Endothelial cell of umbilical vein (primary cell): Measurements from ENCODE around the gene PFKP. TPM values are rescaled to one million over a fixed set of nuclear protein-coding genes. Genes with fewer than 3 reads are reported as not detected.

Experiments
- BruUV-seq: library from RNA; stranded (reverse); fragments of 400-500 nt; replicated peaks from 2 replicates; lab custom pipeline; 2021; lab: Mats Ljungman, UMichigan
- CTCF ChIA-PET: fragments of 300-600, 350-600 bp; sonication (Branson Sonifier 250); formaldehyde crosslinking; loops from one replicate; lab custom pipeline; 2021; ENCODE audit warnings: antibody characterized with exemption, inconsistent platforms; lab: Charles Lee
- POLR2A ChIA-PET: fragments of 300-600, 350-600 bp; sonication (Branson Sonifier 250); formaldehyde crosslinking; loops from one replicate; lab custom pipeline; 2021; ENCODE audit warnings: antibody characterized with exemption, inconsistent platforms; lab: Charles Lee
- DNase-seq: peaks from one replicate; pipeline ENCODE4 v3.0.0-alpha.2; 2011; ENCODE audit warnings: low read depth, low spot score
- FAIRE-seq: peaks from 2 replicates; lab custom pipeline; 2011; peaks lifted over from hg19 to GRCh38; lab: Jason Lieb, UNC
- H2AFZ ChIP-seq: 2 replicates; pipeline ENCODE4 v1.6.0; 2012; ENCODE audit warnings: low read depth, low read length, control low read depth, inconsistent platforms
- H3K27ac ChIP-seq: 2 replicates; pipeline ENCODE4 v1.5.1; 2011; ENCODE audit warnings: low read depth, mild to moderate bottlenecking, control low read depth, low read length, moderate library complexity; ENCODE audit not compliant: insufficient read depth
- H3K27me3 ChIP-seq, 2 experiments: 2 replicates each; pipeline versions ENCODE4 v1.6.0 to v1.6.1; 2011; ENCODE audit warnings: low read length in 2 of 2, mixed read lengths in 1 of 2; ENCODE audit not compliant: control insufficient read depth in 2 of 2, insufficient read depth in 2 of 2
- H3K36me3 ChIP-seq, 2 experiments: 2 replicates in 1 of 2; 3 replicates in 1 of 2; pipeline ENCODE4 v1.5.1; 2011; ENCODE audit warnings: low read length in 2 of 2, mild to moderate bottlenecking in 1 of 2, moderate library complexity in 1 of 2; ENCODE audit not compliant: control insufficient read depth in 2 of 2, insufficient read depth in 2 of 2; ENCODE audit errors: extremely low read depth in 1 of 2
- H3K4me1 ChIP-seq: 3 replicates; pipeline ENCODE4 v1.5.1; 2011; ENCODE audit warnings: mild to moderate bottlenecking, low read length; ENCODE audit not compliant: control insufficient read depth, insufficient read depth; ENCODE audit errors: extremely low read depth
- H3K4me2 ChIP-seq: 2 replicates; pipeline ENCODE4 v1.6.1; 2011; ENCODE audit warnings: low read length, control low read depth, mixed read lengths; ENCODE audit not compliant: insufficient read depth
- H3K4me3 ChIP-seq, 3 experiments: fragments of 200-600 bp in 1 of 3; sonication (generic), shearing (Covaris generic) in 1 of 3; replicated peaks in 1 of 3; 2 replicates each; pipeline ENCODE4 v1.5.1; 2011 to 2016; ENCODE audit warnings: control low read depth in 3 of 3, low read length in 3 of 3, mild to moderate bottlenecking in 2 of 3, inconsistent platforms in 1 of 3, low read depth in 1 of 3, moderate library complexity in 1 of 3; ENCODE audit not compliant: insufficient read depth in 1 of 3
- H3K79me2 ChIP-seq: 2 replicates; pipeline ENCODE4 v1.6.0; 2012; ENCODE audit warnings: low read length, inconsistent platforms; ENCODE audit not compliant: control insufficient read depth, insufficient read depth
- H3K9ac ChIP-seq: replicated peaks from 2 replicates; pipeline ENCODE3; 2011; ENCODE audit warnings: low read length, control low read depth; ENCODE audit not compliant: insufficient read depth; ENCODE audit errors: extremely low read depth
- H3K9me1 ChIP-seq: replicated peaks from 3 replicates; pipeline ENCODE4 v1.6.0; 2011; ENCODE audit warnings: mild to moderate bottlenecking, low read length; ENCODE audit not compliant: control insufficient read depth, insufficient read depth; ENCODE audit errors: extremely low read depth
- H3K9me3 ChIP-seq: replicated peaks from 2 replicates; pipeline ENCODE4 v1.5.1; 2012; ENCODE audit warnings: low read length, inconsistent platforms; ENCODE audit not compliant: control insufficient read depth, insufficient read depth
- H4K20me1 ChIP-seq: replicated peaks from 2 replicates; pipeline ENCODE3; 2011; ENCODE audit warnings: mild to moderate bottlenecking, low read length; ENCODE audit not compliant: control insufficient read depth, insufficient read depth; ENCODE audit errors: extremely low read depth
- EZH2 ChIP-seq: IDR thresholded peaks from 2 replicates; pipeline ENCODE4 v1.6.1; 2012; ENCODE audit warnings: borderline replicate concordance, low read depth, mild to moderate bottlenecking, moderate library complexity, low read length, inconsistent platforms; ENCODE audit not compliant: severe bottlenecking
- FOS ChIP-seq: IDR thresholded peaks from 2 replicates; pipeline ENCODE4 v1.6.1; 2011; ENCODE audit warnings: mild to moderate bottlenecking, low read length, moderate library complexity, borderline replicate concordance; ENCODE audit not compliant: insufficient read depth
- GATA2 ChIP-seq: IDR thresholded peaks from 2 replicates; pipeline ENCODE4 v1.7.0; 2011; ENCODE audit warnings: low read depth, mild to moderate bottlenecking, moderate library complexity, mixed read lengths, low read length; ENCODE audit not compliant: insufficient read length, insufficient read depth
- JUN ChIP-seq: IDR thresholded peaks from 2 replicates; pipeline ENCODE4 v1.6.1; 2011; ENCODE audit warnings: borderline replicate concordance, low read depth; ENCODE audit not compliant: insufficient read length, insufficient read depth
- MAX ChIP-seq: IDR thresholded peaks from 2 replicates; pipeline ENCODE4 v1.6.1; 2011; ENCODE audit not compliant: insufficient read depth, insufficient read length
- MYC ChIP-seq: IDR thresholded peaks from one replicate; pipeline ENCODE4 v1.6.1; 2011; ENCODE audit warnings: mild to moderate bottlenecking, low read depth, low read length
- POLR2A ChIP-seq: IDR thresholded peaks from 2 replicates; pipeline ENCODE4 v1.6.1; 2012; ENCODE audit warnings: low read depth, mild to moderate bottlenecking, control low read depth, low read length
- POLR2AphosphoS5 ChIP-seq: IDR thresholded peaks from 2 replicates; pipeline ENCODE4 v1.6.1; 2012; ENCODE audit warnings: low read depth, mild to moderate bottlenecking, control low read depth, low read length, moderate library complexity; ENCODE audit not compliant: insufficient read depth
- dilution Hi-C: fragments of 300-500 bp; cut with MboI; formaldehyde crosslinking; loops from one replicate; pipeline ENCODE4 v1.15.0; 2019; ENCODE audit warnings: low sequenced_read_pairs; ENCODE audit not compliant: extremely low pct_ligation_motif_present
- intact Hi-C: fragments of 100-400 bp; cut with micrococcal nuclease; formaldehyde crosslinking; loops from one replicate; pipeline ENCODE4 v1.10.0; 2022
- polyA plus RNA-seq, 4 experiments: library from polyadenylated mRNA; depleted of rRNA in 3 of 4; stranded (reverse) in 3 of 4; unstranded in 1 of 4; fragments of >200 nt; gene quantifications; 2 replicates each; pipeline versions ENCODE4 v1.2.1 to v1.2.3, GENCODE V29; 2011 to 2012; ENCODE audit warnings: missing spikeins in 1 of 4
- total RNA-seq: library from RNA; stranded (reverse); gene quantifications from 2 replicates; pipeline ENCODE4 v1.2.3, GENCODE V29; 2021
- TF ChIP-seq, protein P1 (sequence below), 2 donors: IDR thresholded peaks; 1 replicate in 1 of 2; 2 replicates in 1 of 2; pipeline ENCODE4 v1.5.1; 2011; ENCODE audit warnings: low read length in 2 of 2, mild to moderate bottlenecking in 2 of 2, moderate library complexity in 2 of 2, control low read depth in 1 of 2, inconsistent platforms in 1 of 2, low read depth in 1 of 2; ENCODE audit not compliant: insufficient read depth in 1 of 2; ENCODE audit errors: extremely low read depth in 1 of 2

The PFKP gene
- total and polyA plus RNA-seq, 2 donors (not counting 3 experiments of a cell fraction or from before 2014, with no cell fraction given): 185 to 359 TPM

DNA sequence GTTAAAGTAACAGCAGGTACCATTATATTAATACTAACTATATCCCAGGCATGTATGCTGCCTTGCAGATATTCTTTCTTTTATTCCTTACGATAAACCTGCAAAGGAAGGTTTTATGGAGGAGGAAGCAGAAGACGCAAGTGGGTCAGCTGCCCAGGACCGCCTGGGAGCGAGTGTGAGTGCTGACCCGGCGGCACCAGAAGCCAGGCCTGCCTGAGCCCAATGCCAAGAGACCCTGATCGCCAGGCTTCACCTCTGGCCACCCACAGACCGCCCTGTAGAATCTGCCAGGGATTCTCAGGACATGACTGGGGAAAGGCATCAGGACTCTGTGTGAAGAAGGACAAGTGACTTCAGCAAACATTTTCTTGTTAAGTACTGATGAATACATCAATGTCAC lies 78.9 kb downstream of the PFKP start:
- FAIRE-seq (no peak), DNase-seq (no peak)
- BruUV-seq: no TSS peak
- Histone ChIP-seq H3K9ac (no peak overlapping the region), H3K4me1 (no peaks in the 10 kb centered on the region), H3K4me2 (no peak overlapping the region), H3K27ac (no peak overlapping the region), H3K79me2 (no peaks in the 10 kb centered on the region), H3K4me3 (no peak overlapping the region), H4K20me1 (no peaks in the 10 kb centered on the region), H3K9me1 (no peaks in the 10 kb centered on the region), H3K27me3 (no peaks in the 10 kb centered on the region), H2AFZ (no peak overlapping the region), H3K9me3 (no peaks in the 10 kb centered on the region), H3K36me3 (peaks cover 42 to 63% of the 10 kb centered on the region in 2 experiments)
- intact Hi-C loops: no loop called here
- dilution Hi-C loops: no loop called here
- TF ChIP-seq POLR2A (no peak), GATA2 (no peak), POLR2AphosphoS5 (no peak), FOS (no peak), EZH2 (no peak), MYC (no peak), MAX (no peak), JUN (no peak)
- TF ChIP-seq, protein P1, sequence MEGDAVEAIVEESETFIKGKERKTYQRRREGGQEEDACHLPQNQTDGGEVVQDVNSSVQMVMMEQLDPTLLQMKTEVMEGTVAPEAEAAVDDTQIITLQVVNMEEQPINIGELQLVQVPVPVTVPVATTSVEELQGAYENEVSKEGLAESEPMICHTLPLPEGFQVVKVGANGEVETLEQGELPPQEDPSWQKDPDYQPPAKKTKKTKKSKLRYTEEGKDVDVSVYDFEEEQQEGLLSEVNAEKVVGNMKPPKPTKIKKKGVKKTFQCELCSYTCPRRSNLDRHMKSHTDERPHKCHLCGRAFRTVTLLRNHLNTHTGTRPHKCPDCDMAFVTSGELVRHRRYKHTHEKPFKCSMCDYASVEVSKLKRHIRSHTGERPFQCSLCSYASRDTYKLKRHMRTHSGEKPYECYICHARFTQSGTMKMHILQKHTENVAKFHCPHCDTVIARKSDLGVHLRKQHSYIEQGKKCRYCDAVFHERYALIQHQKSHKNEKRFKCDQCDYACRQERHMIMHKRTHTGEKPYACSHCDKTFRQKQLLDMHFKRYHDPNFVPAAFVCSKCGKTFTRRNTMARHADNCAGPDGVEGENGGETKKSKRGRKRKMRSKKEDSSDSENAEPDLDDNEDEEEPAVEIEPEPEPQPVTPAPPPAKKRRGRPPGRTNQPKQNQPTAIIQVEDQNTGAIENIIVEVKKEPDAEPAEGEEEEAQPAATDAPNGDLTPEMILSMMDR (IDR thresholded peaks at IDR 0.05; ENCODE audit: extremely low read depth in 1 of 2, insufficient read depth in 1 of 2, low read depth in 1 of 2, low read length in 2 of 2): no peak
- CTCF ChIA-PET: no interaction called here
- POLR2A ChIA-PET: no interaction called here
